Thymus (tissue), 11 donors: ENCODE data around the gene IPPK. TPM values are rescaled to one million over a fixed set of nuclear protein-coding genes. Genes with fewer than 3 reads are reported as not detected.
A peak's percentile ranks its signal among the peaks of the same experiment; 100 is the strongest.

Source experiments
- DNase-seq, 9 donors: peaks; one replicate each; pipeline ENCODE4 v3.0.0-alpha.2; 2013; ENCODE audit warnings: low spot score in 9 of 9, low read depth in 6 of 9, missing footprints in 1 of 9
- H3K27ac ChIP-seq, 2 donors: one replicate each; pipeline ENCODE4 v1.5.1; 2013; ENCODE audit warnings: control low read depth in 1 of 2, low read depth in 1 of 2, low read length in 1 of 2, mild to moderate bottlenecking in 1 of 2, moderate library complexity in 1 of 2
- H3K27me3 ChIP-seq, 2 donors: one replicate each; pipeline ENCODE4 v1.5.1; 2013; ENCODE audit warnings: low read length in 1 of 2; ENCODE audit not compliant: control insufficient read depth in 2 of 2, insufficient read depth in 1 of 2
- H3K36me3 ChIP-seq, 2 donors: one replicate each; pipeline ENCODE4 v1.5.1; 2013; ENCODE audit warnings: low read length in 1 of 2, mild to moderate bottlenecking in 1 of 2, moderate library complexity in 1 of 2; ENCODE audit not compliant: control insufficient read depth in 2 of 2, insufficient read depth in 2 of 2
- H3K4me1 ChIP-seq, 2 donors: one replicate each; pipeline ENCODE4 v1.5.1; 2013; ENCODE audit warnings: low read length in 2 of 2; ENCODE audit not compliant: control insufficient read depth in 2 of 2, insufficient read depth in 2 of 2
- H3K4me3 ChIP-seq, 2 donors: one replicate each; pipeline ENCODE4 v1.5.1; 2013; ENCODE audit warnings: low read length in 2 of 2, control low read depth in 1 of 2, mild to moderate bottlenecking in 1 of 2
- H3K9me3 ChIP-seq, 2 donors: one replicate each; pipeline ENCODE4 v1.5.1; 2013; ENCODE audit warnings: low read length in 1 of 2, mild to moderate bottlenecking in 1 of 2; ENCODE audit not compliant: control insufficient read depth in 2 of 2, insufficient read depth in 1 of 2
- WGBS: extraction: QIAGEN DNeasy Blood & Tissue Kit; methylation state at CpG from one replicate; pipeline ENCODE4 v1.1.7; 2013; 5-methylcytosine and 5-hydroxymethylcytosine counted together
- polyA plus RNA-seq: library from polyadenylated mRNA; stranded (reverse); fragments of 200-250 nt; gene quantifications from one replicate; pipeline ENCODE4 v1.2.3, GENCODE V29; 2013
- total RNA-seq: library from RNA; stranded (reverse); fragments of 120-200 nt; gene quantifications from one replicate; pipeline ENCODE4 v1.2.4, GENCODE V29; 2013
- donor health status: healthy.

The IPPK gene
- total and polyA plus RNA-seq, 2 donors, result 5.7 to 10.5 TPM

DNA sequence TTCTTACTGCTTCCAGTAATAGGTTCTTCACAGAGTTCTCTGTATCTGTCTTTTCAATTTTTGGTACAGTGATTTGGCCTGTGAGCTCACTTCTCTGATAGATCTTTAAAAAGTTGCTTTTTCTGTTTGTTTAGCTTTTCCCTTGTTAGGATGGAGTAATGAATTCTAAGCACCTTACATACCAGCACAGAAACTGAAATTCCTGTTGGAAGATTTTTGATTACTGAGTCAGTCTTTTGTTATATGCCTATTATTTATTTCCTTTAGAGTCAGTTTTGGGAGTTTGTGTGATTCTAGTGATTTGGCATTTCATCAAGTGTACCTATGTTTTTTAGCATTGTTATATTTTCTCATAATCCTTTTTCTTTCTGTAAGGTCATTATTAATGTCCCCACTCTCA is 37.6 kb upstream of the IPPK start:
- no peak for DNase-seq
- H3K4me3 ChIP-seq, result no peak overlapping the region
- H3K27ac ChIP-seq, result no peak overlapping the region
- peaks cover 21 to 29% of the 10 kb centered on the region in 2 donors for H3K36me3 ChIP-seq
- H3K9me3 ChIP-seq, result no peaks in the 10 kb centered on the region
- H3K4me1 ChIP-seq, result no peaks in the 10 kb centered on the region
- H3K27me3 ChIP-seq, result no peaks in the 10 kb centered on the region

DNA sequence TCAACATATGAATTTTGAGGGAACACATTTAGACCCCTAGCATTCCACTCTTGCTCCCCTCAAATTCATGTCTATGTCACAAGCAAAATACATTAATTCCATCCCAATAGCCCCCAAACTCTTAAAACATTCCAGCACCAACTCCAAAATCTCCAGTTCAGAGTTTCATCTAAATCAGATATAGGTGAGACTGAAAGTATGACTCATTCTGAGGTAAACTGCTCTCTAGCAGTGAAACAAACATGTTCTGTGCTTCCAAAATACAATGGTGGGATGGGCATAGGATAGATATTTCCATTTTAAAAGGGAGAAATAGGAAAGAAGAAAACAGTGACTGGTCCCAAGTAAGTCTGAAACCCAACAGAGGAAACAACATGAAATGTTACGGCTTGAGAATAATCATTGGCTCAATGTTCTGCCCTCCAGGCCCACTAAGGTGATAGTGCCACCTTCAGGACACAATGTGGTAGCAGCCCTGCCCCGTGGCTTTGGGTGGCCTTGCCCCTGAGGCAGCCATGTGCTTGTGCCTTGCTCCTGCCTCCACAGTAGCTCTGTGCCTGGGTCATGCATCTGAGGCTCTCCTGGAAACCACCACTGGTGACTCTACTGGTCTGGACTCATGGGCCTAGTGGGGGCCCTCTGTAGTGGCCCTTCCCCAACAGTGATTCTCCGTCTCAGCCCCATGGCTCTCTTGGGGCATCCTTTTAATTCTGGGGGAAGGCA is 36.4 kb upstream of the IPPK start:
- Histone ChIP-seq H3K27me3 (no peaks in the 10 kb centered on the region), H3K36me3 (peaks cover 17 to 23% of the 10 kb centered on the region in 2 donors), H3K27ac (no peak overlapping the region), H3K4me3 (no peak overlapping the region), H3K4me1 (no peaks in the 10 kb centered on the region), H3K9me3 (no peaks in the 10 kb centered on the region)
- WGBS, result 64% methylated on average over 3 of the region's 3 CpGs
- DNase-seq, result peak in 2 of 9 donors; percentile 3 to 31

GRCh38 chr9:92704528-92704927 is 34.6 kb upstream of the IPPK start:
- WGBS, result 85% methylated on average over 2 of the region's 2 CpGs

GRCh38 chr9:92696619-92697018 is 26.7 kb upstream of the IPPK start:
- no peaks in the 10 kb centered on the region for H3K4me1 ChIP-seq
- H3K9me3 ChIP-seq, result peaks cover 0 to 1% of the 10 kb centered on the region in 2 donors
- no peak overlapping the region for H3K27ac ChIP-seq
- H3K4me3 ChIP-seq, result no peak overlapping the region
- DNase-seq, result no peak
- WGBS, result 22% methylated on average over 1 of the region's 1 CpG
- H3K36me3 ChIP-seq, result no peaks in the 10 kb centered on the region
- no peaks in the 10 kb centered on the region for H3K27me3 ChIP-seq

More at GRCh38 chr9:92704528-92704927, 34.6 kb upstream of the IPPK start:
- peaks cover 4 to 7% of the 10 kb centered on the region in 2 donors for H3K36me3 ChIP-seq
- no peak for DNase-seq
- H3K9me3 ChIP-seq, result no peaks in the 10 kb centered on the region
- H3K27ac ChIP-seq, result no peak overlapping the region
- H3K4me1 ChIP-seq, result no peaks in the 10 kb centered on the region
- H3K27me3 ChIP-seq, result no peaks in the 10 kb centered on the region
- H3K4me3 ChIP-seq, result no peak overlapping the region

- no peak overlapping the region for H3K4me3 ChIP-seq
- H3K27ac ChIP-seq, result no peak overlapping the region
- H3K4me1 ChIP-seq, result no peaks in the 10 kb centered on the region
- H3K27me3 ChIP-seq, result no peaks in the 10 kb centered on the region
- H3K36me3 ChIP-seq, result no peaks in the 10 kb centered on the region
- no peak for DNase-seq
- WGBS, result 83% methylated on average over 3 of the region's 3 CpGs
- H3K9me3 ChIP-seq, result peaks cover 1 to 5% of the 10 kb centered on the region in 2 donors
These were observed 17.0 kb upstream of the IPPK start for GRCh38 chr9:92686954-92687353.

GRCh38 chr9:92685022-92685421 is 15.1 kb upstream of the IPPK start:
- DNase-seq, result no peak
- 93% methylated on average over 5 of the region's 5 CpGs for WGBS
- Histone ChIP-seq H3K36me3 (no peaks in the 10 kb centered on the region), H3K4me1 (no peaks in the 10 kb centered on the region), H3K4me3 (no peak overlapping the region), H3K27me3 (no peaks in the 10 kb centered on the region), H3K27ac (no peak overlapping the region), H3K9me3 (no peaks in the 10 kb centered on the region)

GRCh38 chr9:92682269-92682668 is 12.3 kb upstream of the IPPK start:
- Histone ChIP-seq H3K27me3 (no peaks in the 10 kb centered on the region), H3K36me3 (no peaks in the 10 kb centered on the region), H3K9me3 (no peaks in the 10 kb centered on the region), H3K4me1 (no peaks in the 10 kb centered on the region), H3K4me3 (no peak overlapping the region), H3K27ac (no peak overlapping the region)
- WGBS, result 95% methylated on average over 8 of the region's 8 CpGs
- no peak for DNase-seq

- Histone ChIP-seq H3K4me3 (no peak overlapping the region), H3K27ac (peak overlapping the region in 1 of 2 donors; percentile 25), H3K36me3 (no peaks in the 10 kb centered on the region), H3K9me3 (no peaks in the 10 kb centered on the region), H3K27me3 (no peaks in the 10 kb centered on the region), H3K4me1 (no peaks in the 10 kb centered on the region)
- 96% methylated on average over 12 of the region's 12 CpGs for WGBS
- DNase-seq, result no peak
These were observed 10.5 kb upstream of the IPPK start for GRCh38 chr9:92680166-92681119.
